Measurements from ENCODE around the gene RAB4B.

GRCh38 chr19:40777645-40777936 is 456 bp upstream of the RAB4B start:
- TF ChIP-seq, protein P1, sequence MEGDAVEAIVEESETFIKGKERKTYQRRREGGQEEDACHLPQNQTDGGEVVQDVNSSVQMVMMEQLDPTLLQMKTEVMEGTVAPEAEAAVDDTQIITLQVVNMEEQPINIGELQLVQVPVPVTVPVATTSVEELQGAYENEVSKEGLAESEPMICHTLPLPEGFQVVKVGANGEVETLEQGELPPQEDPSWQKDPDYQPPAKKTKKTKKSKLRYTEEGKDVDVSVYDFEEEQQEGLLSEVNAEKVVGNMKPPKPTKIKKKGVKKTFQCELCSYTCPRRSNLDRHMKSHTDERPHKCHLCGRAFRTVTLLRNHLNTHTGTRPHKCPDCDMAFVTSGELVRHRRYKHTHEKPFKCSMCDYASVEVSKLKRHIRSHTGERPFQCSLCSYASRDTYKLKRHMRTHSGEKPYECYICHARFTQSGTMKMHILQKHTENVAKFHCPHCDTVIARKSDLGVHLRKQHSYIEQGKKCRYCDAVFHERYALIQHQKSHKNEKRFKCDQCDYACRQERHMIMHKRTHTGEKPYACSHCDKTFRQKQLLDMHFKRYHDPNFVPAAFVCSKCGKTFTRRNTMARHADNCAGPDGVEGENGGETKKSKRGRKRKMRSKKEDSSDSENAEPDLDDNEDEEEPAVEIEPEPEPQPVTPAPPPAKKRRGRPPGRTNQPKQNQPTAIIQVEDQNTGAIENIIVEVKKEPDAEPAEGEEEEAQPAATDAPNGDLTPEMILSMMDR (conservative IDR thresholded peaks at IDR 0.05; ENCODE audit: low read length), result no peak
- TF ChIP-seq EZH2phosphoT487 (IDR thresholded peaks at IDR 0.05; ENCODE audit: borderline replicate concordance, low read depth, low read length), result no peak

Data from OCI-LY7 (cell line).